ENCODE measurements around the gene ZCCHC14.

The ZCCHC14 gene

DNA sequence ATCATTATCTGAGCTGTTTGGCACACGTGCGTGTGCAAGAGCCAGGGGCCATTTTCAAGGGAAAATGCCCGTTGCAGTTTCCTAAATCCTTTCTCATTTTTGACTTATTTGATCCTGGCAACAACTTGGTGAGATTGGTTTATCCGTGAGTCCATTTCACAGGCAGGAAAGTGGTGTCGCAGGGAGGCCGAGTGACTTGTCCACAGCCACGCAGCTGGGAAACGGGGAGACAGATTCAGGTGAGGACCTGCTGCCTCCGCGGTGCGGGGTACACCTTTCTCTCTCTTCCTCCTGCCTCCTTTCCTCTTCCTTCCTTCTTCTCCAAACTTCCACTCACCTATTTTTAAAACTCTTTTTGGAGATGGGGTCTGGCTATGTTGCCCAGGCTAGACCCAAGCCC, 46.3 kb upstream of the ZCCHC14 start:
- Histone ChIP-seq H3K36me3 (ENCODE audit: control insufficient read depth, insufficient read depth, low read length) (no peaks in the 10 kb centered on the region), H3K27me3 (replicated peaks; ENCODE audit: control insufficient read depth, insufficient read depth, low read length) (peaks cover 5% of the 10 kb centered on the region; the same call in 1 of the 2 replicates), H3K4me3 (replicated peaks; ENCODE audit: low read depth, low read length) (no peak overlapping the region)
- DNase-seq (ENCODE audit: extremely low read depth, insufficient read length) = no peak
- TF ChIP-seq, protein P1, sequence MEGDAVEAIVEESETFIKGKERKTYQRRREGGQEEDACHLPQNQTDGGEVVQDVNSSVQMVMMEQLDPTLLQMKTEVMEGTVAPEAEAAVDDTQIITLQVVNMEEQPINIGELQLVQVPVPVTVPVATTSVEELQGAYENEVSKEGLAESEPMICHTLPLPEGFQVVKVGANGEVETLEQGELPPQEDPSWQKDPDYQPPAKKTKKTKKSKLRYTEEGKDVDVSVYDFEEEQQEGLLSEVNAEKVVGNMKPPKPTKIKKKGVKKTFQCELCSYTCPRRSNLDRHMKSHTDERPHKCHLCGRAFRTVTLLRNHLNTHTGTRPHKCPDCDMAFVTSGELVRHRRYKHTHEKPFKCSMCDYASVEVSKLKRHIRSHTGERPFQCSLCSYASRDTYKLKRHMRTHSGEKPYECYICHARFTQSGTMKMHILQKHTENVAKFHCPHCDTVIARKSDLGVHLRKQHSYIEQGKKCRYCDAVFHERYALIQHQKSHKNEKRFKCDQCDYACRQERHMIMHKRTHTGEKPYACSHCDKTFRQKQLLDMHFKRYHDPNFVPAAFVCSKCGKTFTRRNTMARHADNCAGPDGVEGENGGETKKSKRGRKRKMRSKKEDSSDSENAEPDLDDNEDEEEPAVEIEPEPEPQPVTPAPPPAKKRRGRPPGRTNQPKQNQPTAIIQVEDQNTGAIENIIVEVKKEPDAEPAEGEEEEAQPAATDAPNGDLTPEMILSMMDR (IDR thresholded peaks at IDR 0.05; ENCODE audit: insufficient read depth, low read length, poor library complexity, severe bottlenecking) = no peak

DNA sequence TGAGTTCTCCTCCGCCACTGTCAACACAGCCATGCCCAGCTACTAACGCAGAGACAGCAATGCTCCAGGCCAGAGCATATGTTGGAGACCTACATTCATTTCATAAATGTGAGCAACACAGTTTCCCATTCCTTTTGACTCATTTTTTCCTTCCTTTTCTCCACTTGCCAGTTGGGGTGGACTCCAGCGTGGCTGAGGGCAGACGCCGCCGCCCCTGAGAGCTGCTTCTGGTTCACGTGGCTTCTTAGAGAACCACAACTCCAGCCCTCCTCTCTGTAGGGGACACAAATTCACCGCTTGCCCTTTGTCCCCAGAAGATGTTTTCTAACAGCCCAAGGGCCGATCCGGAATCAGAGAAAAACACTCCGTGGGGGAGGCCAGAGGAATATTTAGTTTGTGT, 45.8 kb upstream of the ZCCHC14 start:
- no peak for DNase-seq (ENCODE audit: extremely low read depth, insufficient read length)
- TF ChIP-seq, protein P1 (IDR thresholded peaks at IDR 0.05; ENCODE audit: insufficient read depth, low read length, poor library complexity, severe bottlenecking) = no peak
- Histone ChIP-seq H3K27me3 (replicated peaks; ENCODE audit: control insufficient read depth, insufficient read depth, low read length) (peaks cover 5% of the 10 kb centered on the region; the same call in 1 of the 2 replicates), H3K4me3 (replicated peaks; ENCODE audit: low read depth, low read length) (no peak overlapping the region), H3K36me3 (ENCODE audit: control insufficient read depth, insufficient read depth, low read length) (no peaks in the 10 kb centered on the region)

DNA sequence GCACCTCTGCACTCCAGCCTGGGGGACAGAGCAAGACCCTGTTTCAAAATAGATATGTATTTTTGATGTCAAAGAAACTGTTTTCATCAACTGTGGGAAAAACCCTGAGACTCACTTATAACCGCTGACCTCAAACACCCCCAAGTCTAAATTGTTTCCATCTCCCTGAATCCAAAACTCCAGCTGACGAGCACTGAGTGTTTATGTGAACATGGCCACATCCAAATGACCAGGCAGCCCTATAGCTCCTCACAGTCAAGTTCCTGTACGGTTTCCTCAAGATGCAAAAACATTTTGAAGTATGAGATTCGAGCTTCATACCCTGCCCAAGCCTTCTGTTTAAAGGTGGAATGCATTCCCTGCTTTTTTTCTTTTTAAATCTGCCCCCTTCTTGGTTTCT, 45.3 kb upstream of the ZCCHC14 start:
- TF ChIP-seq, protein P1 (IDR thresholded peaks at IDR 0.05; ENCODE audit: insufficient read depth, low read length, poor library complexity, severe bottlenecking) = no peak
- Histone ChIP-seq H3K36me3 (ENCODE audit: control insufficient read depth, insufficient read depth, low read length) (no peaks in the 10 kb centered on the region), H3K27me3 (replicated peaks; ENCODE audit: control insufficient read depth, insufficient read depth, low read length) (peaks cover 5% of the 10 kb centered on the region; the same call in 1 of the 2 replicates), H3K4me3 (replicated peaks; ENCODE audit: low read depth, low read length) (no peak overlapping the region)
- DNase-seq (ENCODE audit: extremely low read depth, insufficient read length) = no peak

DNA sequence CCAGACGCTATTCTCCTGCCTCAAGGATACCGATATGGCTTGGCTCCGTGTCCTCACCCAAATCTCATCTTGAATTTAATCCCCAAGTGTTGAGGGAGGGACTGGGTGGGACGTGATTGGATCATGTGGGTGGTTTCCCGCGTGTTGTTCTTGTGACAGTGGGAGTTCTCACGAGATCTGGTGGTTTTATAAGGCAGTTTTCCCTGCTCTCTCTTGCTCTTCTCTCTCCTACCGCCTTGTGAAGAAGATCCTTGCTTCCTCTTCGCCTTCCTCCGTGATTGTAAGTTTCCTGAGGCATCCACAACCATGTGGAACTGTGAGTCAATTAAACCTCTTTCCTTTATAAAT, 43.9 kb upstream of the ZCCHC14 start:
- Histone ChIP-seq H3K4me3 (replicated peaks; ENCODE audit: low read depth, low read length) (no peak overlapping the region), H3K36me3 (ENCODE audit: control insufficient read depth, insufficient read depth, low read length) (no peaks in the 10 kb centered on the region), H3K27me3 (replicated peaks; ENCODE audit: control insufficient read depth, insufficient read depth, low read length) (peaks cover 5% of the 10 kb centered on the region; the same call in 1 of the 2 replicates)
- TF ChIP-seq, protein P1 (IDR thresholded peaks at IDR 0.05; ENCODE audit: insufficient read depth, low read length, poor library complexity, severe bottlenecking) = no peak
- DNase-seq (ENCODE audit: extremely low read depth, insufficient read length) = no peak

DNA sequence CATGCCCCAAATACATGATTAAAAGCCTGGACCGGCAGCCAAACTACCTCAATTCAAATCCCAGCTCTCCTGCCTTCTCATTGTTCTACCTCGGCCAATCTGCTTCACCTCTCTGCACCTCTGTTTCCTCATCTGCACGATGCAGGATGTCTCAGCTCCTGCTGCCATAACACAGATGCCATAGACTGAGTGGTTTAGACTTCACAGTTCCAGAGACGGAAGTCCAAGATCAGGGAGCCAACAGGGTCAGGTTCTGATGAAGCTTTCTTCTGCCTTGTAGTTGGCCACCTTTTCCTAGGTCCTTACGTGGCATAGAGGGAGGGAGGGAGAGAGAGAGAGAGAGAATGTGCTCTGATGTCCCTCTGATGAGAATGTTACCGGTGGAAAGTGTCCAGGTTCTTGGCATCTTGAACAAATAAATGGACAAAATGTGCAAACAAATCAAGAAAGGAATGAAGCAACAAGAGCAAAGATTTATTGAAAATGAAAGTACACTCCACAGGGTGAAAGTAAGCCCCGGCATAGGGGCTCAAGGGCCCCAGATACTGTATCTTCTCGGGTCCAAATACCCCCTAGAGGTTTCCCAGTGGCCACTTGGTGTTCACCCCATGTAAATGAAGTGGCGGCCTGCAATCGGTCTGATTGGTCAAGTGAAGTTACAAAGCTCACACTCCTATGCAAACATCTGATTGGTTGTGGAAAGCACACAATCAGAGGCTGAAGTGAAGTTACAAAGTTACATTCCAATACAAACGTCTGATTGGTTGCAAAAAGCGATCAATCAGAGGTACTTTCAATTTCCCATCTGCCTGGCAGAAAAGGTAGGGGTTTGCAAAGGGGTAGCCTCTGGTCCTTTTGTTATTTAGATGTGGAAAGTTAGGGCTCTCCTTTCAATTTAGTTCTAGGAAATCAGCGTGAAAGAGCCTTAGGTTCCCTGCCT, 43.3 kb upstream of the ZCCHC14 start:
- TF ChIP-seq, protein P1 (IDR thresholded peaks at IDR 0.05; ENCODE audit: insufficient read depth, low read length, poor library complexity, severe bottlenecking) = no peak
- H3K4me3 ChIP-seq (replicated peaks; ENCODE audit: low read depth, low read length) = no peak overlapping the region
- H3K27me3 ChIP-seq (replicated peaks; ENCODE audit: control insufficient read depth, insufficient read depth, low read length) = peaks cover 5% of the 10 kb centered on the region; the same call in 1 of the 2 replicates
- no peaks in the 10 kb centered on the region for H3K36me3 ChIP-seq (ENCODE audit: control insufficient read depth, insufficient read depth, low read length)
- DNase-seq (ENCODE audit: extremely low read depth, insufficient read length) = no peak

All from GM06990 (cell line).